ENCODE data around the gene GALNT11.

GALNT11 gene

GRCh38 chr7:152120210-152120609 lies 94.7 kb downstream of the GALNT11 start:
- Histone ChIP-seq H3K27ac (no peak overlapping the region), H3K9me3 (ENCODE audit: low read depth, low read length) (0 out of 2 replicates have a peak, but pooled peaks cover 4% of the 10 kb centered on the region), H3K9ac (ENCODE audit: insufficient read length) (no peak overlapping the region), H3K4me3 (no peak overlapping the region), H3K36me3 (ENCODE audit: insufficient read depth, low read length) (peaks cover 84% of the 10 kb centered on the region)
- TF ChIP-seq POLR2AphosphoS5 (IDR thresholded peaks at IDR 0.05; ENCODE audit: borderline replicate concordance, low read depth, low read length): no peak
- TF ChIP-seq EZH2 (IDR thresholded peaks at IDR 0.05): no peak
- no peak for TF ChIP-seq FOXP2 (optimal IDR thresholded peaks at IDR 0.05; ENCODE audit: control extremely low read depth, extremely low read length, insufficient read depth)
- DNase-seq (ENCODE audit: low read depth, low spot score): no peak

DNA sequence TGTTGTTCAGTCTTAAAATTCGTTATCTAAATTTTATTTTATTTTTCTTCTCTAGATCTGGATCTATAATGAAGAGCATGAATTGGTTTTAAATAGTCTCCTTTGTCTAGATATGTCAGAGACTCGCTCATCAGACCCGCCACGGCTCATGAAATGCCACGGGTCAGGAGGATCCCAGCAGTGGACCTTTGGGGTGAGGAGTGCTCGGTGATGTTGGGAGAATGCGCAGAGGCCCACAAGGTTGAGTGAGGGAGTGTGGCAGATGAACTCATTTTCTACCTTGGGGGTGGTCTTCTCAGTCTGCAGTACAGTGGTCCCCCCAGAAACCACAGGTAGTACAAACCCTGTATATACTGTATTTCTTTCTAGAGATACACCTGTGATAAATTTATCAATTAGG lies 95.3 kb downstream of the GALNT11 start:
- no peak for DNase-seq (ENCODE audit: low read depth, low spot score)
- TF ChIP-seq POLR2AphosphoS5 (IDR thresholded peaks at IDR 0.05; ENCODE audit: borderline replicate concordance, low read depth, low read length) (no peak), FOXP2 (optimal IDR thresholded peaks at IDR 0.05; ENCODE audit: control extremely low read depth, extremely low read length, insufficient read depth) (no peak), EZH2 (IDR thresholded peaks at IDR 0.05) (no peak)
- peaks cover 87% of the 10 kb centered on the region for H3K36me3 ChIP-seq (ENCODE audit: insufficient read depth, low read length)
- 0 out of 2 replicates have a peak, but pooled peaks cover 6% of the 10 kb centered on the region for H3K9me3 ChIP-seq (ENCODE audit: low read depth, low read length)
- no peak overlapping the region for H3K4me3 ChIP-seq
- H3K9ac ChIP-seq (ENCODE audit: insufficient read length): no peak overlapping the region
- H3K27ac ChIP-seq: no peak overlapping the region

DNA sequence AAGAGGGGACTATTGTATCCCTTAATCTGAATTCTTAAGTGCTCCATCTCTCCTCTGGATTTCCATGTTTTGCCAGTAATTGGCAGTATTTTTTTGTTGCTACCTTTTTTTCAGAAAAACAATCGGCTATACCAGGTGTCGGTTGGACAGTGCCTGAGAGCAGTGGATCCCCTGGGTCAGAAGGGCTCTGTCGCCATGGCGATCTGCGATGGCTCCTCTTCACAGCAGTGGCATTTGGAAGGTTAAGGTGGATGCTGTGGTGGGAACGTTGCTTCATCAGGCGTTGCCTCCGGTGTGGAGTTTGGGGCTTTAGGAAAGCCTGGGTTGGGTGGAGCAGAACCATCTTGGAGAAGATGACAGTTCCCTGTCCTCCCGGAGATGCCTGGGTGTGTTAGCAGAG lies 96.0 kb downstream of the GALNT11 start:
- Histone ChIP-seq H3K36me3 (ENCODE audit: insufficient read depth, low read length) (peaks cover 88% of the 10 kb centered on the region), H3K27ac (no peak overlapping the region), H3K4me3 (no peak overlapping the region), H3K9ac (ENCODE audit: insufficient read length) (no peak overlapping the region), H3K9me3 (ENCODE audit: low read depth, low read length) (0 out of 2 replicates have a peak, but pooled peaks cover 6% of the 10 kb centered on the region)
- TF ChIP-seq POLR2AphosphoS5 (IDR thresholded peaks at IDR 0.05; ENCODE audit: borderline replicate concordance, low read depth, low read length) (no peak), FOXP2 (optimal IDR thresholded peaks at IDR 0.05; ENCODE audit: control extremely low read depth, extremely low read length, insufficient read depth) (no peak), EZH2 (IDR thresholded peaks at IDR 0.05) (no peak)
- DNase-seq (ENCODE audit: low read depth, low spot score): no peak

DNA sequence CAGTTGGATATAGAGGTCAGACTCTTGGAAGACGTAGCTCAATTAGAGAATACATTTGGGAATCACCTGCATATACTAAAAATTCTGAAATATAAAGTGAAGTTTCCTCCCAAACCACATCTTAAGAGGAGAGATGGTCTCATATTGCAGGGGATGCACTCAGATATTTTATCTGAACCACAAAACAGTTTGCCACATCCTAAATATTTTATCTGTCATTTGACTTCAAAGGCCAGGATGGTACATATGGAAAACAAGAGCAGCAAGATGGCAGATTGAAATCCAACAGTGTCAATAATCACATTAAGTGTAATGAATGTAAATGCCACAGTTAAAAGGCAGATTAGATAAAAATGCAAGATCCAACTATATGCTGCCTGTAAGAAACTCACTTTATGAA lies 97.1 kb downstream of the GALNT11 start:
- Histone ChIP-seq H3K36me3 (ENCODE audit: insufficient read depth, low read length) (peaks cover 85% of the 10 kb centered on the region), H3K4me3 (no peak overlapping the region), H3K9ac (ENCODE audit: insufficient read length) (no peak overlapping the region)

DNA sequence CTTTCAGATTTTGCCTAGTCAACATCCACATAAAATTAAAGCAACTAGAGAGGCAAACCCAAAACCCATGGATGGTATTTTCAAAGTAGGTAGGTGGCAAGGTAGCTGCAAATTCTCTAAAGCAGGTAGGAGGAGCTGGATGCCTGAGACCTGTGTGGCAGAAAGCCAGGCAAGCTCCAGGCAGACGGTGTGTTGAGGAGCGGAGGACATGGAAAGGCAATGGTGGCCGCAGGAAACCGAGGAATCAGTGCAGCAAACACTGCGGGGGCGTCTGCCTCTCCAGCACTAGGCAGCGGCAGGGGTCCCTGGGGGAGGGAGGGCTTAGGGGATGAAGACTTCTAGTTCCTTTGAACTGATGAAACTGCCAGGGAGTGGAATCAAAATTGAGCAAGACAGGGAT lies 101.3 kb downstream of the GALNT11 start:
- TF ChIP-seq EZH2 (IDR thresholded peaks at IDR 0.05): no peak
- no peak for TF ChIP-seq FOXP2 (optimal IDR thresholded peaks at IDR 0.05; ENCODE audit: control extremely low read depth, extremely low read length, insufficient read depth)
- no peak for TF ChIP-seq POLR2AphosphoS5 (IDR thresholded peaks at IDR 0.05; ENCODE audit: borderline replicate concordance, low read depth, low read length)
- H3K9ac ChIP-seq (ENCODE audit: insufficient read length): no peak overlapping the region
- no peak overlapping the region for H3K27ac ChIP-seq
- DNase-seq (ENCODE audit: low read depth, low spot score): no peak
- H3K36me3 ChIP-seq (ENCODE audit: insufficient read depth, low read length): peaks cover 67% of the 10 kb centered on the region
- H3K4me3 ChIP-seq: no peak overlapping the region
- 0 out of 2 replicates have a peak, but pooled peaks cover 6% of the 10 kb centered on the region for H3K9me3 ChIP-seq (ENCODE audit: low read depth, low read length)

More for the DNA sequence above, 97.1 kb downstream of the GALNT11 start:
- Histone ChIP-seq H3K27ac (no peak overlapping the region), H3K9me3 (ENCODE audit: low read depth, low read length) (0 out of 2 replicates have a peak, but pooled peaks cover 6% of the 10 kb centered on the region)
- no peak for TF ChIP-seq EZH2 (IDR thresholded peaks at IDR 0.05)
- TF ChIP-seq POLR2AphosphoS5 (IDR thresholded peaks at IDR 0.05; ENCODE audit: borderline replicate concordance, low read depth, low read length): no peak
- TF ChIP-seq FOXP2 (optimal IDR thresholded peaks at IDR 0.05; ENCODE audit: control extremely low read depth, extremely low read length, insufficient read depth): no peak
- DNase-seq (ENCODE audit: low read depth, low spot score): no peak

DNA sequence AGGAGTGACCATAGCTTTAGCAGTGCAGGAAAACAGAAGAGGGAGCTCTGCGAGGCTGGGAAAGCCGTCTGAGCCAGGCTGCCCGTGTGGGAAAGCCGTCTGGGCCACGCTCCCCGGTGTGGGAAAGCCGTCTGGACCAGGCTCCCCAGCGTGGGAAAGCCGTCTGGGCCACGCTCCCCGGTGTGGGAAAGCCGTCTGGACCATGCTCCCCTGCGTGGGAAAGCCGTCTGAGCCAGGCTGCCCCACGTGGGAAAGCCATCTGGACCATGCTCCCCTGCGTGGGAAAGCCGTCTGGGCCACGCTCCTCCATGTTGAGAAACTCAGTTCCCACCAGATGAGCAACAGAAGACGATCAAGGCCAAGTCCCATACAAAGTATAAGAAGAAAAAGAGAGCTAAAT lies 101.8 kb downstream of the GALNT11 start:
- no peak overlapping the region for H3K4me3 ChIP-seq
- peaks cover 68% of the 10 kb centered on the region for H3K36me3 ChIP-seq (ENCODE audit: insufficient read depth, low read length)
- TF ChIP-seq FOXP2 (optimal IDR thresholded peaks at IDR 0.05; ENCODE audit: control extremely low read depth, extremely low read length, insufficient read depth) (no peak), POLR2AphosphoS5 (IDR thresholded peaks at IDR 0.05; ENCODE audit: borderline replicate concordance, low read depth, low read length) (no peak), EZH2 (IDR thresholded peaks at IDR 0.05) (no peak)
- H3K9ac ChIP-seq (ENCODE audit: insufficient read length): no peak overlapping the region
- H3K27ac ChIP-seq: no peak overlapping the region
- DNase-seq (ENCODE audit: low read depth, low spot score): no peak
- 0 out of 2 replicates have a peak, but pooled peaks cover 6% of the 10 kb centered on the region for H3K9me3 ChIP-seq (ENCODE audit: low read depth, low read length)

- Histone ChIP-seq H3K9me3 (ENCODE audit: low read depth, low read length) (0 out of 2 replicates have a peak, but pooled peaks cover 6% of the 10 kb centered on the region), H3K27ac (no peak overlapping the region), H3K4me3 (no peak overlapping the region), H3K36me3 (ENCODE audit: insufficient read depth, low read length) (peaks cover 68% of the 10 kb centered on the region), H3K9ac (ENCODE audit: insufficient read length) (no peak overlapping the region)
- no peak for DNase-seq (ENCODE audit: low read depth, low spot score)
- no peak for TF ChIP-seq POLR2AphosphoS5 (IDR thresholded peaks at IDR 0.05; ENCODE audit: borderline replicate concordance, low read depth, low read length)
Observed at GRCh38 chr7:152128252-152128651, 102.8 kb downstream of the GALNT11 start.

DNA sequence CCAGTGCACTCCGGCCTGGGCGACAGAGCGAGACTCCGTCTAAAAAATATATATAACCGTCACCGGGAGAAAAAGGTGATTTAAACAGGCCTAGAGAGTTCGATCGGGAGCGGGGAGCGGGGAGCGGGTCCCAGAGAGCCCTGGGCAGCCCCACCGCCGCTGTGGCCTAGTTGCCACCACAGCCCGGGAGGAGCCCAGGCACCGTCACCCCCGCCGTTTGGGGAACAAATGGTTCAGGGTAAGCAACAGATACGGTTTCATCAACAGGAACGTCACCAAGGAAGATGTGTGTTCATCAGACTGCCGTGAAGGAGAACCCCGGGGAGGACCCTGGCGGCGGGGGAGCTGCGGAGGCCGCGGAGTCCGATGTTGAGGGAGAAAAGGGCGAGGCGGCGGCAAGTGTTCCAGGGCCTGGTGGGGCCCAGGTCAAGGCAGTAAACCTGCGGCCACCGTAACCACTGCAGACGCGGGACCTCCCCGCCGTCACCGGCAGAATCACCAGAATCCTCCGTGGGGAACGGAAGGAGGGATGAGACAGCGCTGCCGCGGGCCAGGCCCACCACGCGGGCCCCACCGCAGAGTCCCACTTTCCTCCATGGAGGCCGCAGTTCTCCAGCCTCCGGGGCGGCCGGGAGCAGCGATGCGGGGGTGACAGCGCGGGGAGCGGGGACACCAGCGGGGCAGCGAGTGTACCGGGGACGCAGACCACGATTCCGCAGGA lies 103.4 kb downstream of the GALNT11 start:
- 0 out of 2 replicates have a peak, but pooled peaks cover 6% of the 10 kb centered on the region for H3K9me3 ChIP-seq (ENCODE audit: low read depth, low read length)
- no peak overlapping the region for H3K27ac ChIP-seq
- no peak overlapping the region for H3K4me3 ChIP-seq
- no peak overlapping the region for H3K9ac ChIP-seq (ENCODE audit: insufficient read length)
- H3K36me3 ChIP-seq (ENCODE audit: insufficient read depth, low read length): peaks cover 64% of the 10 kb centered on the region
- no peak for DNase-seq (ENCODE audit: low read depth, low spot score)
- no peak for TF ChIP-seq POLR2AphosphoS5 (IDR thresholded peaks at IDR 0.05; ENCODE audit: borderline replicate concordance, low read depth, low read length)
- TF ChIP-seq EZH2 (IDR thresholded peaks at IDR 0.05): no peak
- TF ChIP-seq FOXP2 (optimal IDR thresholded peaks at IDR 0.05; ENCODE audit: control extremely low read depth, extremely low read length, insufficient read depth): no peak
